Uterus (tissue), 2 donors: ENCODE results near the gene ZNF628.

Experiments
- POLR2A ChIP-seq, 2 donors: fragments of 450-650 bp; IDR thresholded peaks; one replicate each; pipeline ENCODE4 v1.6.1; 2016; ENCODE audit warnings: antibody characterized with exemption in 2 of 2, mild to moderate bottlenecking in 1 of 2, moderate library complexity in 1 of 2
- TF ChIP-seq, protein P1 (sequence below), 4 experiments: fragments of 200-600 bp in 2 of 4; fragments of 450-650 bp in 2 of 4; sonication (generic) in 2 of 4; IDR thresholded peaks; one replicate each; pipeline ENCODE4 v1.5.1; 2016 to 2019; ENCODE audit warnings: antibody characterized with exemption in 4 of 4, mild to moderate bottlenecking in 2 of 4, moderate library complexity in 1 of 4

- TF ChIP-seq, protein P1, sequence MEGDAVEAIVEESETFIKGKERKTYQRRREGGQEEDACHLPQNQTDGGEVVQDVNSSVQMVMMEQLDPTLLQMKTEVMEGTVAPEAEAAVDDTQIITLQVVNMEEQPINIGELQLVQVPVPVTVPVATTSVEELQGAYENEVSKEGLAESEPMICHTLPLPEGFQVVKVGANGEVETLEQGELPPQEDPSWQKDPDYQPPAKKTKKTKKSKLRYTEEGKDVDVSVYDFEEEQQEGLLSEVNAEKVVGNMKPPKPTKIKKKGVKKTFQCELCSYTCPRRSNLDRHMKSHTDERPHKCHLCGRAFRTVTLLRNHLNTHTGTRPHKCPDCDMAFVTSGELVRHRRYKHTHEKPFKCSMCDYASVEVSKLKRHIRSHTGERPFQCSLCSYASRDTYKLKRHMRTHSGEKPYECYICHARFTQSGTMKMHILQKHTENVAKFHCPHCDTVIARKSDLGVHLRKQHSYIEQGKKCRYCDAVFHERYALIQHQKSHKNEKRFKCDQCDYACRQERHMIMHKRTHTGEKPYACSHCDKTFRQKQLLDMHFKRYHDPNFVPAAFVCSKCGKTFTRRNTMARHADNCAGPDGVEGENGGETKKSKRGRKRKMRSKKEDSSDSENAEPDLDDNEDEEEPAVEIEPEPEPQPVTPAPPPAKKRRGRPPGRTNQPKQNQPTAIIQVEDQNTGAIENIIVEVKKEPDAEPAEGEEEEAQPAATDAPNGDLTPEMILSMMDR (IDR thresholded peaks at IDR 0.05), result no peak
- TF ChIP-seq POLR2A (IDR thresholded peaks at IDR 0.05), result no peak
Measured at GRCh38 chr19:55527197-55528029, 51.0 kb downstream of the ZNF628 start.
